ENCODE results near the gene RREB1. TPM values are rescaled to one million over a fixed set of nuclear protein-coding genes. Genes with fewer than 3 reads are reported as not detected.

The RREB1 gene
- total RNA-seq, 1 donor from 2014 or later = 29.3 TPM

- TF ChIP-seq CTCF (IDR thresholded peaks at IDR 0.05; ENCODE audit: insufficient read depth, low read length, poor library complexity, severe bottlenecking) = no peak
- DNase-seq (ENCODE audit: low read depth) = no peak
- Histone ChIP-seq H3K27me3 (ENCODE audit: control insufficient read depth, insufficient read depth, low read length) (no peaks in the 10 kb centered on the region), H3K36me3 (ENCODE audit: control insufficient read depth, insufficient read depth, low read length) (no peaks in the 10 kb centered on the region), H3K4me3 (ENCODE audit: low read depth, low read length) (no peak overlapping the region)
Measured at GRCh38 chr6:7173843-7174503, 66.2 kb downstream of the RREB1 start.

GRCh38 chr6:7175462-7175861 is 67.7 kb downstream of the RREB1 start:
- DNase-seq (ENCODE audit: low read depth) = no peak
- Histone ChIP-seq H3K36me3 (ENCODE audit: control insufficient read depth, insufficient read depth, low read length) (no peaks in the 10 kb centered on the region), H3K4me3 (ENCODE audit: low read depth, low read length) (no peak overlapping the region), H3K27me3 (ENCODE audit: control insufficient read depth, insufficient read depth, low read length) (no peaks in the 10 kb centered on the region)
- no peak for TF ChIP-seq CTCF (IDR thresholded peaks at IDR 0.05; ENCODE audit: insufficient read depth, low read length, poor library complexity, severe bottlenecking)

- Histone ChIP-seq H3K4me3 (ENCODE audit: low read depth, low read length) (no peak overlapping the region), H3K27me3 (ENCODE audit: control insufficient read depth, insufficient read depth, low read length) (no peaks in the 10 kb centered on the region), H3K36me3 (ENCODE audit: control insufficient read depth, insufficient read depth, low read length) (no peaks in the 10 kb centered on the region)
- TF ChIP-seq CTCF (IDR thresholded peaks at IDR 0.05; ENCODE audit: insufficient read depth, low read length, poor library complexity, severe bottlenecking) = no peak
- no peak for DNase-seq (ENCODE audit: low read depth)
Measured at GRCh38 chr6:7176208-7176607, 68.4 kb downstream of the RREB1 start.

GRCh38 chr6:7178280-7178679 is 70.5 kb downstream of the RREB1 start:
- no peaks in the 10 kb centered on the region for H3K36me3 ChIP-seq (ENCODE audit: control insufficient read depth, insufficient read depth, low read length)
- no peak for TF ChIP-seq CTCF (IDR thresholded peaks at IDR 0.05; ENCODE audit: insufficient read depth, low read length, poor library complexity, severe bottlenecking)
- no peak overlapping the region for H3K4me3 ChIP-seq (ENCODE audit: low read depth, low read length)

GRCh38 chr6:7180751-7181150 is 73.0 kb downstream of the RREB1 start:
- no peak for TF ChIP-seq CTCF (IDR thresholded peaks at IDR 0.05; ENCODE audit: insufficient read depth, low read length, poor library complexity, severe bottlenecking)
- Histone ChIP-seq H3K27me3 (ENCODE audit: control insufficient read depth, insufficient read depth, low read length) (no peaks in the 10 kb centered on the region), H3K36me3 (ENCODE audit: control insufficient read depth, insufficient read depth, low read length) (peaks cover 1% of the 10 kb centered on the region), H3K4me3 (ENCODE audit: low read depth, low read length) (no peak overlapping the region)
- DNase-seq (ENCODE audit: low read depth) = no peak

More at GRCh38 chr6:7178280-7178679, 70.5 kb downstream of the RREB1 start:
- no peak for DNase-seq (ENCODE audit: low read depth)
- no peaks in the 10 kb centered on the region for H3K27me3 ChIP-seq (ENCODE audit: control insufficient read depth, insufficient read depth, low read length)

GRCh38 chr6:7183707-7184106 is 75.9 kb downstream of the RREB1 start:
- Histone ChIP-seq H3K27me3 (ENCODE audit: control insufficient read depth, insufficient read depth, low read length) (no peaks in the 10 kb centered on the region), H3K36me3 (ENCODE audit: control insufficient read depth, insufficient read depth, low read length) (peaks cover 1% of the 10 kb centered on the region), H3K4me3 (ENCODE audit: low read depth, low read length) (no peak overlapping the region)
- no peak for DNase-seq (ENCODE audit: low read depth)
- no peak for TF ChIP-seq CTCF (IDR thresholded peaks at IDR 0.05; ENCODE audit: insufficient read depth, low read length, poor library complexity, severe bottlenecking)
